ENCODE measurements around the gene SPAG8. TPM values are rescaled to one million over a fixed set of nuclear protein-coding genes. Genes with fewer than 3 reads are reported as not detected.

Gene SPAG8
- total RNA-seq (1 to 10 TPM in 2 of 5 donors, not detected in 3; 1.7 to 2.7 TPM), polyA plus RNA-seq (1 to 10 TPM in 1 of 3 donors, under 1 TPM in 2; 0.19 to 4.1 (median 0.98) TPM)
- long read RNA-seq, donor 1, result 0 reads
- long read RNA-seq, donor 2, result 0 reads
- long read RNA-seq, donor 3, result 0 reads
- long read RNA-seq, donor 4, result 0 reads
- long read RNA-seq, donor 5, result 0 reads
- long read RNA-seq, donor 6, result 0 reads
- long read RNA-seq, donor 7, partial matches to known transcripts, result 0 of 1 reads
- long read RNA-seq, donor 7, other reads (novel, unspliced or antisense), result 0 of 1 reads
- long read RNA-seq, donor 8, partial matches to known transcripts, result 11 of 11 reads
- long read RNA-seq, donor 8, other reads (novel, unspliced or antisense), result 0 of 11 reads
- long read RNA-seq, donor 9, result 0 reads
- long read RNA-seq, donor 10, partial matches to known transcripts, result 0 of 1 reads
- long read RNA-seq, donor 10, other reads (novel, unspliced or antisense), result 0 of 1 reads

- H3K36me3 ChIP-seq, result peaks cover 9 to 34% (median 33%) of the 10 kb centered on the region in 4 donors
- peaks cover 24 to 41% (median 37%) of the 10 kb centered on the region in 4 donors for H3K4me1 ChIP-seq
- intact Hi-C loops (cut with DNase I; ENCODE audit: low total_unique reads), result no loop called here
- no peaks in the 10 kb centered on the region for H3K9me3 ChIP-seq
- peak; percentile 94 to 98 for DNase-seq
- no peaks in the 10 kb centered on the region for H3K27me3 ChIP-seq
- H3K27ac ChIP-seq, result peak within 1 kb of the TSS; percentile 68 to 98 (median 97)
- peak within 1 kb of the TSS; percentile 44 to 65 (median 52) for H3K4me3 ChIP-seq
- WGBS, 5 donors, result 1% methylated on average over 23 to 28 of the region's 28 CpGs
- TF ChIP-seq POLR2AphosphoS5 (IDR thresholded peaks at IDR 0.05) (peak; percentile 52 to 89 (median 77)), CTCF (IDR thresholded peaks at IDR 0.05) (no peak), EP300 (IDR thresholded peaks at IDR 0.05) (no peak), POLR2A (IDR thresholded peaks at IDR 0.05) (no peak)
These were observed at the start of gene SPAG8 for GRCh38 chr9:35812025-35812602. SPAG8 (minus strand) TSS chr9:35812262; CDS start chr9:35812147, 115 bp downstream.

- Histone ChIP-seq H3K36me3 (no peaks in the 10 kb centered on the region), H3K4me3 (no peak overlapping the region), H3K27me3 (peaks cover 0 to 36% (median 16%) of the 10 kb centered on the region in 3 donors), H3K27ac (no peak overlapping the region), H3K4me1 (peaks cover 0 to 12% (median 4%) of the 10 kb centered on the region in 4 donors), H3K9me3 (no peaks in the 10 kb centered on the region)
- peak in 1 of 2 donors; percentile 17 for DNase-seq
- TF ChIP-seq CTCF (IDR thresholded peaks at IDR 0.05), result no peak
- no peak for TF ChIP-seq POLR2A (IDR thresholded peaks at IDR 0.05)
- TF ChIP-seq POLR2AphosphoS5 (IDR thresholded peaks at IDR 0.05), result no peak
- no peak for TF ChIP-seq EP300 (IDR thresholded peaks at IDR 0.05)
- WGBS, 5 donors, result 55 to 61% (median 58%) methylated on average over 12 of the region's 12 CpGs
- intact Hi-C loops (cut with DNase I; ENCODE audit: low total_unique reads), result loop anchor here (10.0 kb wide), 1 partner anchor 57 kb away; no protein-coding TSS in a partner anchor
These were observed 49.3 kb upstream of the SPAG8 start for GRCh38 chr9:35861161-35861897.

GRCh38 chr9:35859990-35860339 lies 47.9 kb upstream of the SPAG8 start:
- H3K4me3 ChIP-seq, result no peak overlapping the region

GRCh38 chr9:35859310-35859989 lies 47.4 kb upstream of the SPAG8 start:
- peak; percentile 27 to 58 for DNase-seq
- Histone ChIP-seq H3K9me3 (no peaks in the 10 kb centered on the region), H3K27ac (no peak overlapping the region), H3K27me3 (peaks cover 0 to 36% (median 16%) of the 10 kb centered on the region in 3 donors), H3K4me3 (no peak overlapping the region), H3K4me1 (peaks cover 0 to 12% (median 4%) of the 10 kb centered on the region in 4 donors), H3K36me3 (peaks cover 0 to 8% (median 0%) of the 10 kb centered on the region in 4 donors)
- intact Hi-C loops (cut with DNase I; ENCODE audit: low total_unique reads), result no loop called here
- 54 to 58% (median 56%) methylated on average over 15 to 16 of the region's 16 CpGs for WGBS, 5 donors
- TF ChIP-seq POLR2A (IDR thresholded peaks at IDR 0.05) (no peak), EP300 (IDR thresholded peaks at IDR 0.05) (no peak), CTCF (IDR thresholded peaks at IDR 0.05) (no peak), POLR2AphosphoS5 (IDR thresholded peaks at IDR 0.05) (no peak)

More at GRCh38 chr9:35859990-35860339, 47.9 kb upstream of the SPAG8 start:
- Histone ChIP-seq H3K27me3 (peaks cover 0 to 36% (median 16%) of the 10 kb centered on the region in 3 donors), H3K27ac (no peak overlapping the region), H3K9me3 (no peaks in the 10 kb centered on the region), H3K36me3 (peaks cover 0 to 5% (median 0%) of the 10 kb centered on the region in 4 donors), H3K4me1 (peaks cover 0 to 12% (median 4%) of the 10 kb centered on the region in 4 donors)
- no peak for TF ChIP-seq POLR2A (IDR thresholded peaks at IDR 0.05)
- TF ChIP-seq POLR2AphosphoS5 (IDR thresholded peaks at IDR 0.05), result peak in 1 of 3 donors; percentile 7
- intact Hi-C loops (cut with DNase I; ENCODE audit: low total_unique reads), result loop anchor here (10.0 kb wide), 1 partner anchor 55 kb away; no protein-coding TSS in a partner anchor
- 40 to 52% (median 47%) methylated on average over 3 of the region's 3 CpGs for WGBS, 5 donors
- DNase-seq, result peak in 1 of 2 donors; percentile 32
